HEK293 (cell line): ENCODE data around the gene STN1.

Experiments
- CTCF ChIA-PET: fragments of 350-600 bp; formaldehyde crosslinking; extraction: SDS; loops from one replicate; lab custom pipeline; 2021; ENCODE audit warnings: antibody characterized with exemption; lab: Yijun Ruan, JAX
- POLR2A ChIA-PET: fragments of 300-600 bp; formaldehyde crosslinking; extraction: SDS; loops from one replicate; lab custom pipeline; 2020; ENCODE audit warnings: antibody characterized with exemption, inconsistent platforms; lab: Yijun Ruan, JAX
- H3K27ac ChIP-seq: fragments of 200-500 bp; sonication (Bioruptor generic); 2 replicates; pipeline ENCODE4 v1.5.1; 2014; ENCODE audit warnings: low read depth, low read length, control low read depth, inconsistent platforms; ENCODE audit errors: extremely low read depth
- H3K36me3 ChIP-seq, 2 experiments: fragments of 200-500 bp in 1 of 2; sonication (Bioruptor generic) in 1 of 2; 1 replicate in 1 of 2; 2 replicates in 1 of 2; pipeline ENCODE4 v1.5.1; 2014 to 2017; ENCODE audit warnings: inconsistent platforms in 2 of 2, low read length in 2 of 2; ENCODE audit not compliant: control insufficient read depth in 2 of 2, insufficient read depth in 1 of 2
- H3K4me1 ChIP-seq: fragments of 200-500 bp; sonication (Bioruptor generic); 2 replicates; pipeline ENCODE4 v1.5.1; 2014; ENCODE audit warnings: mild to moderate bottlenecking, low read length, inconsistent platforms; ENCODE audit not compliant: control insufficient read depth, insufficient read depth
- H3K4me3 ChIP-seq: 2 replicates; pipeline ENCODE4 v1.5.1; 2011; ENCODE audit warnings: low read depth, mild to moderate bottlenecking, control low read depth, low read length, moderate library complexity
- H3K9me3 ChIP-seq: fragments of 200-500 bp; sonication (Bioruptor generic); 2 replicates; pipeline ENCODE4 v1.5.1; 2014; ENCODE audit warnings: low read depth, low read length, inconsistent platforms; ENCODE audit not compliant: control insufficient read depth, insufficient read depth
- BCL11A ChIP-seq: fragments of 450-650 bp; formaldehyde crosslinking; IDR thresholded peaks from 2 replicates; pipeline ENCODE4 v1.5.1; 2016; ENCODE audit warnings: low read depth, missing biosample characterization, missing genetic modification characterization
- KLF9 ChIP-seq: fragments of 450-650 bp; formaldehyde crosslinking; IDR thresholded peaks from 2 replicates; pipeline ENCODE4 v1.5.1; 2016; ENCODE audit warnings: missing biosample characterization, missing genetic modification characterization, low read depth
- PRDM1 ChIP-seq: fragments of 450-650 bp; formaldehyde crosslinking; IDR thresholded peaks from 2 replicates; pipeline ENCODE4; 2016; ENCODE audit warnings: missing biosample characterization, missing genetic modification characterization
- SCRT2 ChIP-seq: fragments of 450-650 bp; formaldehyde crosslinking; IDR thresholded peaks from 2 replicates; pipeline ENCODE4 v1.5.1; 2016; ENCODE audit warnings: missing biosample characterization, missing genetic modification characterization
- ZFP69B ChIP-seq: fragments of 450-650 bp; formaldehyde crosslinking; IDR thresholded peaks from 2 replicates; pipeline ENCODE4 v1.5.1; 2016; ENCODE audit warnings: missing biosample characterization, missing genetic modification characterization
- ZNF221 ChIP-seq: fragments of 450-650 bp; formaldehyde crosslinking; IDR thresholded peaks from 2 replicates; pipeline ENCODE4 v1.5.1; 2017; ENCODE audit warnings: missing biosample characterization, missing genetic modification characterization, borderline replicate concordance
- ZNF24 ChIP-seq: fragments of 450-650 bp; formaldehyde crosslinking; IDR thresholded peaks from 2 replicates; pipeline ENCODE4 v1.5.1; 2016; ENCODE audit warnings: missing biosample characterization, missing genetic modification characterization
- ZNF248 ChIP-seq: fragments of 450-650 bp; formaldehyde crosslinking; IDR thresholded peaks from 2 replicates; pipeline ENCODE4 v1.5.1; 2017; ENCODE audit warnings: missing biosample characterization, missing genetic modification characterization
- ZNF302 ChIP-seq: fragments of 450-650 bp; formaldehyde crosslinking; IDR thresholded peaks from 2 replicates; pipeline ENCODE4 v1.5.1; 2016; ENCODE audit warnings: missing biosample characterization, missing genetic modification characterization, low read depth
- ZNF335 ChIP-seq: fragments of 450-650 bp; formaldehyde crosslinking; conservative IDR thresholded peaks from 2 replicates; pipeline ENCODE4 v1.5.1; 2016; ENCODE audit warnings: missing biosample characterization, missing genetic modification characterization
- ZNF514 ChIP-seq: fragments of 450-650 bp; formaldehyde crosslinking; IDR thresholded peaks from 2 replicates; pipeline ENCODE4 v1.5.1; 2016; ENCODE audit warnings: missing biosample characterization, missing genetic modification characterization
- ZNF530 ChIP-seq: fragments of 450-650 bp; formaldehyde crosslinking; IDR thresholded peaks from 2 replicates; pipeline ENCODE4 v1.5.1; 2016; ENCODE audit warnings: low read depth, missing biosample characterization, missing genetic modification characterization
- ZNF654 ChIP-seq: fragments of 450-650 bp; formaldehyde crosslinking; IDR thresholded peaks from 2 replicates; pipeline ENCODE4 v1.5.1; 2016; ENCODE audit warnings: low read depth, missing biosample characterization, missing genetic modification characterization
- ZNF707 ChIP-seq: fragments of 450-650 bp; formaldehyde crosslinking; IDR thresholded peaks from 2 replicates; pipeline ENCODE4 v1.5.1; 2016; ENCODE audit warnings: missing biosample characterization, missing genetic modification characterization
- ZNF76 ChIP-seq: fragments of 450-650 bp; formaldehyde crosslinking; IDR thresholded peaks from 2 replicates; pipeline ENCODE4; 2016; ENCODE audit warnings: low read depth, missing biosample characterization, missing genetic modification characterization, borderline replicate concordance
- ZSCAN30 ChIP-seq: fragments of 450-650 bp; IDR thresholded peaks from 2 replicates; pipeline ENCODE4 v1.5.1; 2018; ENCODE audit warnings: missing biosample characterization, mild to moderate bottlenecking, missing genetic modification characterization, moderate library complexity
- TF ChIP-seq, protein P1 (sequence below): fragments of 450-650 bp; formaldehyde crosslinking; IDR thresholded peaks from 2 replicates; pipeline ENCODE4 v1.5.0; 2017; ENCODE audit warnings: missing biosample characterization, missing genetic modification characterization, borderline replicate concordance
- TF ChIP-seq, protein P2 (sequence below): fragments of 450-650 bp; formaldehyde crosslinking; IDR thresholded peaks from 2 replicates; pipeline ENCODE4 v1.5.1; 2016; ENCODE audit warnings: missing biosample characterization, missing genetic modification characterization
- TF ChIP-seq, protein P3 (sequence below): fragments of 450-650 bp; formaldehyde crosslinking; IDR thresholded peaks from 2 replicates; pipeline ENCODE4 v1.5.1; 2017; ENCODE audit warnings: missing biosample characterization, mild to moderate bottlenecking, missing genetic modification characterization, moderate library complexity
- TF ChIP-seq, protein P4 (sequence below): fragments of 450-650 bp; formaldehyde crosslinking; conservative IDR thresholded peaks from 2 replicates; pipeline ENCODE4 v1.5.1; 2016; ENCODE audit warnings: low read depth, missing biosample characterization, missing genetic modification characterization

Gene STN1

DNA sequence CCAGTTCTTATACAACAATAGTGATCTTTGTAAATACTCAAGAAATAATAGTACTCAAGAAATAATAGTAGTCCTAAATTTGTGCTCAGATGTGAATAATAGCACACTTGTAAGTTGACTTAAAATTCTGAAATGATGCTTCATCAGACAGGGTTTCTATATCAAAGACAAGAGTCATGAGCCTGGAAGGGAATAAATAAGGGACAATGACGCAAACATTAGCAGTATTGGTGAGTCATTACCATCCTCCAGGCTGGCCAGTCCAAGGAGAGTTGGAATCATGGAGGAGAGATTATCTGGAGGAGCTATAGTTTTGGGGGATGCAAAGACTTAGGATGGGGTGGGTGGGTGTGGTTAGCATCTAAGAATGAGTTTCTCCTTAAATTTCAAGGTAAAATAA is 56.5 kb downstream of the STN1 start:
- TF ChIP-seq SCRT2 (no peak), ZNF707 (tag by site-specific recombination) (no peak)
- ChIA-PET CTCF (interaction anchor here (0.7 to 1.4 kb wide), 5 partner anchors 23 to 255 kb away, joined by 3 to 5 read pairs (median 4); no protein-coding TSS in a partner anchor), POLR2A (interaction anchor here (0.7 kb wide), 1 partner anchor 158 kb away, joined by 3 read pairs; no protein-coding TSS in a partner anchor)

DNA sequence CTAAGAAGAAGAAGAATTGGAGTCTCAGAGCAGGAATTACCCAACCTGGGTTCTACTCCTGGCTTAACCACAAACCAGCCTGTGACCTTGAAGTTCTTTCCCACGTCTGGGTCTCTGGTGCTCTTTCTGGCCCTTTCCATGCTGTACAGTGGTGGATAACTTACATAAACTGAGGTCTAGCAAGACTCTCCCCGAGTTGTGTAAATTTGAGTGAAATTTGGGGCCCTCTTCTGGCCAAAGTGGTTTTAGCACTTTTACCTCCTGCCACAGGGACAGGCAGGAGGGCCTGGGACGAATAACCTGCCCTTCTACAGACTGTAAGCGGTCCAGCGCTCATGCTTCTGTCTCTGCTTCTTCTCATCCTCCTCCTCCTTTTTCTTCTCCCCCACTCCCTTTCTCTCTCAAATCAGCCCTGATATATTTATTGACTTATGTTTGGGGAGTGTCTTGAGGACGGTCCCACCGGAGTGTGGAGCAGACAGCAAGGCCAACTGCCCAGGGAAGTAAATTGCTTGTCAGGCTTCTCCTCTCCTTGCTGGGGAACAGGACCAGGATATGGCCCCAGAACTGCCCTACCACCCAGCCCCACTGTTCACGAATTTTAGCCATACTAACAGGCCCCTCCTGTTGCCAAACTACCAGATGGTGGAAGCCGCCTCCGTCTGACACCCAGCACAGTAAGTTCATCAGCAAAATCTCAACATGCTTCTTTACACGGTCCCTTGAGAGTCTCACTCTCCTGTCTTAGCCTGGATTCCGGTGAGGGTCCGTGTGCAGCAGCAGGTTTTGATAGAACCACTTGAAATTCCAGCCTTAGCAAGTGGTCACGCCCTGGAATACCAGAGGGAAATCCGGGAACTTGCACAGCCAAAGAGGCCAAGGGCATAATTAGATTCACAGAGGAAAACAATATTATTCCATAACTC is 58.6 kb downstream of the STN1 start:
- Histone ChIP-seq H3K27ac (no peak overlapping the region), H3K36me3 (no peaks in the 10 kb centered on the region), H3K4me3 (no peak overlapping the region), H3K9me3 (no peaks in the 10 kb centered on the region), H3K4me1 (peaks cover 3% of the 10 kb centered on the region; the same call in 1 of the 2 replicates)
- CTCF ChIA-PET, result interaction anchor here (0.7 to 8.2 kb wide), 6 partner anchors 76 to 148 kb away, joined by 3 to 90 read pairs (median 8); no protein-coding TSS in a partner anchor
- POLR2A ChIA-PET, result no interaction called here
- 0 out of 2 replicates have a peak, but pooled peaks have one; percentile 30 for TF ChIP-seq ZSCAN30 (tag by site-specific recombination)
- no peak for TF ChIP-seq ZNF302 (tag by site-specific recombination)
- TF ChIP-seq BCL11A (tag by site-specific recombination), result no peak
- no peak for TF ChIP-seq ZNF221 (tag by site-specific recombination)
- no peak for TF ChIP-seq ZNF76 (tag by site-specific recombination)
- TF ChIP-seq KLF9 (tag by site-specific recombination), result no peak
- TF ChIP-seq ZNF530 (tag by site-specific recombination), result peak; percentile 100
- TF ChIP-seq, protein P1, sequence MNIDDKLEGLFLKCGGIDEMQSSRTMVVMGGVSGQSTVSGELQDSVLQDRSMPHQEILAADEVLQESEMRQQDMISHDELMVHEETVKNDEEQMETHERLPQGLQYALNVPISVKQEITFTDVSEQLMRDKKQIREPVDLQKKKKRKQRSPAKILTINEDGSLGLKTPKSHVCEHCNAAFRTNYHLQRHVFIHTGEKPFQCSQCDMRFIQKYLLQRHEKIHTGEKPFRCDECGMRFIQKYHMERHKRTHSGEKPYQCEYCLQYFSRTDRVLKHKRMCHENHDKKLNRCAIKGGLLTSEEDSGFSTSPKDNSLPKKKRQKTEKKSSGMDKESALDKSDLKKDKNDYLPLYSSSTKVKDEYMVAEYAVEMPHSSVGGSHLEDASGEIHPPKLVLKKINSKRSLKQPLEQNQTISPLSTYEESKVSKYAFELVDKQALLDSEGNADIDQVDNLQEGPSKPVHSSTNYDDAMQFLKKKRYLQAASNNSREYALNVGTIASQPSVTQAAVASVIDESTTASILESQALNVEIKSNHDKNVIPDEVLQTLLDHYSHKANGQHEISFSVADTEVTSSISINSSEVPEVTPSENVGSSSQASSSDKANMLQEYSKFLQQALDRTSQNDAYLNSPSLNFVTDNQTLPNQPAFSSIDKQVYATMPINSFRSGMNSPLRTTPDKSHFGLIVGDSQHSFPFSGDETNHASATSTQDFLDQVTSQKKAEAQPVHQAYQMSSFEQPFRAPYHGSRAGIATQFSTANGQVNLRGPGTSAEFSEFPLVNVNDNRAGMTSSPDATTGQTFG (tag by site-specific recombination), result no peak
- TF ChIP-seq ZNF335, result no peak
- TF ChIP-seq ZNF514, result no peak
- TF ChIP-seq, protein P2, sequence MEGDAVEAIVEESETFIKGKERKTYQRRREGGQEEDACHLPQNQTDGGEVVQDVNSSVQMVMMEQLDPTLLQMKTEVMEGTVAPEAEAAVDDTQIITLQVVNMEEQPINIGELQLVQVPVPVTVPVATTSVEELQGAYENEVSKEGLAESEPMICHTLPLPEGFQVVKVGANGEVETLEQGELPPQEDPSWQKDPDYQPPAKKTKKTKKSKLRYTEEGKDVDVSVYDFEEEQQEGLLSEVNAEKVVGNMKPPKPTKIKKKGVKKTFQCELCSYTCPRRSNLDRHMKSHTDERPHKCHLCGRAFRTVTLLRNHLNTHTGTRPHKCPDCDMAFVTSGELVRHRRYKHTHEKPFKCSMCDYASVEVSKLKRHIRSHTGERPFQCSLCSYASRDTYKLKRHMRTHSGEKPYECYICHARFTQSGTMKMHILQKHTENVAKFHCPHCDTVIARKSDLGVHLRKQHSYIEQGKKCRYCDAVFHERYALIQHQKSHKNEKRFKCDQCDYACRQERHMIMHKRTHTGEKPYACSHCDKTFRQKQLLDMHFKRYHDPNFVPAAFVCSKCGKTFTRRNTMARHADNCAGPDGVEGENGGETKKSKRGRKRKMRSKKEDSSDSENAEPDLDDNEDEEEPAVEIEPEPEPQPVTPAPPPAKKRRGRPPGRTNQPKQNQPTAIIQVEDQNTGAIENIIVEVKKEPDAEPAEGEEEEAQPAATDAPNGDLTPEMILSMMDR (tag by site-specific recombination), result peak; percentile 58; the same call in 1 of the 2 replicates
- no peak for TF ChIP-seq ZNF248 (tag by site-specific recombination)
- TF ChIP-seq ZFP69B (tag by site-specific recombination), result no peak
- TF ChIP-seq ZNF24 (tag by site-specific recombination), result no peak
- TF ChIP-seq, protein P3, sequence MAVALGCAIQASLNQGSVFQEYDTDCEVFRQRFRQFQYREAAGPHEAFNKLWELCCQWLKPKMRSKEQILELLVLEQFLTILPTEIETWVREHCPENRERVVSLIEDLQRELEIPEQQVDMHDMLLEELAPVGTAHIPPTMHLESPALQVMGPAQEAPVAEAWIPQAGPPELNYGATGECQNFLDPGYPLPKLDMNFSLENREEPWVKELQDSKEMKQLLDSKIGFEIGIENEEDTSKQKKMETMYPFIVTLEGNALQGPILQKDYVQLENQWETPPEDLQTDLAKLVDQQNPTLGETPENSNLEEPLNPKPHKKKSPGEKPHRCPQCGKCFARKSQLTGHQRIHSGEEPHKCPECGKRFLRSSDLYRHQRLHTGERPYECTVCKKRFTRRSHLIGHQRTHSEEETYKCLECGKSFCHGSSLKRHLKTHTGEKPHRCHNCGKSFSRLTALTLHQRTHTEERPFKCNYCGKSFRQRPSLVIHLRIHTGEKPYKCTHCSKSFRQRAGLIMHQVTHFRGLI (tag by site-specific recombination), result 0 out of 2 replicates have a peak, but pooled peaks have one; percentile 24
- TF ChIP-seq ZNF654 (tag by site-specific recombination), result peak; percentile 90
- peak; percentile 50 for TF ChIP-seq PRDM1 (tag by site-specific recombination)
- TF ChIP-seq, protein P4, sequence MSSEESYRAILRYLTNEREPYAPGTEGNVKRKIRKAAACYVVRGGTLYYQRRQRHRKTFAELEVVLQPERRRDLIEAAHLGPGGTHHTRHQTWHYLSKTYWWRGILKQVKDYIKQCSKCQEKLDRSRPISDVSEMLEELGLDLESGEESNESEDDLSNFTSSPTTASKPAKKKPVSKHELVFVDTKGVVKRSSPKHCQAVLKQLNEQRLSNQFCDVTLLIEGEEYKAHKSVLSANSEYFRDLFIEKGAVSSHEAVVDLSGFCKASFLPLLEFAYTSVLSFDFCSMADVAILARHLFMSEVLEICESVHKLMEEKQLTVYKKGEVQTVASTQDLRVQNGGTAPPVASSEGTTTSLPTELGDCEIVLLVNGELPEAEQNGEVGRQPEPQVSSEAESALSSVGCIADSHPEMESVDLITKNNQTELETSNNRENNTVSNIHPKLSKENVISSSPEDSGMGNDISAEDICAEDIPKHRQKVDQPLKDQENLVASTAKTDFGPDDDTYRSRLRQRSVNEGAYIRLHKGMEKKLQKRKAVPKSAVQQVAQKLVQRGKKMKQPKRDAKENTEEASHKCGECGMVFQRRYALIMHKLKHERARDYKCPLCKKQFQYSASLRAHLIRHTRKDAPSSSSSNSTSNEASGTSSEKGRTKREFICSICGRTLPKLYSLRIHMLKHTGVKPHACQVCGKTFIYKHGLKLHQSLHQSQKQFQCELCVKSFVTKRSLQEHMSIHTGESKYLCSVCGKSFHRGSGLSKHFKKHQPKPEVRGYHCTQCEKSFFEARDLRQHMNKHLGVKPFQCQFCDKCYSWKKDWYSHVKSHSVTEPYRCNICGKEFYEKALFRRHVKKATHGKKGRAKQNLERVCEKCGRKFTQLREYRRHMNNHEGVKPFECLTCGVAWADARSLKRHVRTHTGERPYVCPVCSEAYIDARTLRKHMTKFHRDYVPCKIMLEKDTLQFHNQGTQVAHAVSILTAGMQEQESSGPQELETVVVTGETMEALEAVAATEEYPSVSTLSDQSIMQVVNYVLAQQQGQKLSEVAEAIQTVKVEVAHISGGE, result no peak

More for the DNA sequence above, 56.5 kb downstream of the STN1 start:
- no peaks in the 10 kb centered on the region for H3K4me1 ChIP-seq
- no peak overlapping the region for H3K4me3 ChIP-seq
- no peaks in the 10 kb centered on the region for H3K36me3 ChIP-seq
- H3K9me3 ChIP-seq, result no peaks in the 10 kb centered on the region; the same call in 1 of the 2 replicates
- H3K27ac ChIP-seq, result no peak overlapping the region
